ENCODE results near the gene NUP214. TPM values are rescaled to one million over a fixed set of nuclear protein-coding genes. Genes with fewer than 3 reads are reported as not detected.

Gene NUP214
- total RNA-seq, 6 experiments from 2014 or later, result 34.2 to 43.7 (median 39.3) TPM

- no peak overlapping the region for H3K27ac Mint-ChIP-seq
- DNase-seq, result no peak
- no peak for TF ChIP-seq CTCF (IDR thresholded peaks at IDR 0.05)
- no peak overlapping the region for H3K4me3 Mint-ChIP-seq
- peaks cover 10% of the 10 kb centered on the region for H3K4me1 Mint-ChIP-seq (ENCODE audit: low read depth)
- peaks cover 34% of the 10 kb centered on the region for H3K27me3 Mint-ChIP-seq (ENCODE audit: insufficient read depth)
- H3K9me3 Mint-ChIP-seq, result no peaks in the 10 kb centered on the region
- no peaks in the 10 kb centered on the region for H3K36me3 Mint-ChIP-seq (ENCODE audit: low read depth)
Observed at GRCh38 chr9:131091352-131091992, 33.9 kb upstream of the NUP214 start.

- no peaks in the 10 kb centered on the region for H3K9me3 Mint-ChIP-seq
- no peak overlapping the region for H3K4me3 Mint-ChIP-seq
- no peaks in the 10 kb centered on the region for H3K36me3 Mint-ChIP-seq (ENCODE audit: low read depth)
- H3K27ac Mint-ChIP-seq, result no peak overlapping the region
- no peak for DNase-seq
- peaks cover 36% of the 10 kb centered on the region for H3K27me3 Mint-ChIP-seq (ENCODE audit: insufficient read depth)
- TF ChIP-seq CTCF (IDR thresholded peaks at IDR 0.05), result no peak
- peaks cover 10% of the 10 kb centered on the region for H3K4me1 Mint-ChIP-seq (ENCODE audit: low read depth)
Observed at GRCh38 chr9:131092030-131092429, 33.4 kb upstream of the NUP214 start.

- H3K36me3 Mint-ChIP-seq (ENCODE audit: low read depth), result no peaks in the 10 kb centered on the region
Observed at GRCh38 chr9:131092548-131093440, 32.6 kb upstream of the NUP214 start.

GRCh38 chr9:131094015-131094414 is 31.4 kb upstream of the NUP214 start:
- H3K36me3 Mint-ChIP-seq (ENCODE audit: low read depth), result no peaks in the 10 kb centered on the region
- H3K27me3 Mint-ChIP-seq (ENCODE audit: insufficient read depth), result peaks cover 42% of the 10 kb centered on the region
- H3K4me1 Mint-ChIP-seq (ENCODE audit: low read depth), result peaks cover 10% of the 10 kb centered on the region
- TF ChIP-seq CTCF (IDR thresholded peaks at IDR 0.05), result no peak
- no peak overlapping the region for H3K4me3 Mint-ChIP-seq
- H3K27ac Mint-ChIP-seq, result no peak overlapping the region
- no peak for DNase-seq
- H3K9me3 Mint-ChIP-seq, result no peaks in the 10 kb centered on the region

More at GRCh38 chr9:131092548-131093440, 32.6 kb upstream of the NUP214 start:
- Mint-ChIP-seq H3K27ac (no peak overlapping the region), H3K4me1 (ENCODE audit: low read depth) (peaks cover 10% of the 10 kb centered on the region), H3K4me3 (no peak overlapping the region), H3K27me3 (ENCODE audit: insufficient read depth) (peaks cover 40% of the 10 kb centered on the region), H3K9me3 (no peaks in the 10 kb centered on the region)
- DNase-seq, result no peak
- no peak for TF ChIP-seq CTCF (IDR thresholded peaks at IDR 0.05)

- peak; percentile 25 for DNase-seq
- Mint-ChIP-seq H3K36me3 (ENCODE audit: low read depth) (no peaks in the 10 kb centered on the region), H3K27ac (no peak overlapping the region), H3K27me3 (ENCODE audit: insufficient read depth) (peaks cover 44% of the 10 kb centered on the region), H3K9me3 (no peaks in the 10 kb centered on the region), H3K4me3 (no peak overlapping the region), H3K4me1 (ENCODE audit: low read depth) (peaks cover 10% of the 10 kb centered on the region)
- no peak for TF ChIP-seq CTCF (IDR thresholded peaks at IDR 0.05)
Observed at GRCh38 chr9:131094622-131095021, 30.8 kb upstream of the NUP214 start.

Measured in HFFc6 (cell line).